Activated B cell treated with CpG ODN at 0.5 μM for 24 hours (primary cell): ENCODE data around the gene MDN1. TPM values are rescaled to one million over a fixed set of nuclear protein-coding genes. Genes with fewer than 3 reads are reported as not detected.
"Not testable (repeated sequence)": the region's sequence is repeated elsewhere in the genome, so short reads cannot be mapped to it uniquely, and the experiment has no call there.

Experiments used
- ATAC-seq: fragments of 200-7000 bp; cut with Tn5 transposase; one replicate; pipeline ENCODE4 v1.10.0; 2021; ENCODE audit warnings: low read depth, mild to moderate bottlenecking, moderate library complexity
- CTCF ChIA-PET: fragments of 350-600 bp; sonication (Branson Sonifier 250); formaldehyde crosslinking; loops from one replicate; lab custom pipeline; 2021; ENCODE audit warnings: antibody characterized with exemption; lab: Charles Lee
- POLR2A ChIA-PET: fragments of 350-600 bp; sonication (Branson Sonifier 250); formaldehyde crosslinking; loops from one replicate; lab custom pipeline; 2021; ENCODE audit warnings: antibody characterized with exemption; lab: Charles Lee
- DNase-seq: peaks from one replicate; pipeline ENCODE4 v3.0.0; 2022
- H3K27ac Mint-ChIP-seq: one replicate; pipeline ENCODE4 v1.8.0; 2020; ENCODE audit warnings: mixed read lengths
- H3K27me3 Mint-ChIP-seq: one replicate; pipeline ENCODE4 v1.8.0; 2021; ENCODE audit warnings: mixed read lengths
- H3K36me3 Mint-ChIP-seq: one replicate; pipeline ENCODE4 v1.8.0; 2021; ENCODE audit warnings: low read depth, mixed read lengths
- H3K4me1 Mint-ChIP-seq: one replicate; pipeline ENCODE4 v1.8.0; 2021; ENCODE audit warnings: mixed read lengths
- H3K4me3 Mint-ChIP-seq: one replicate; pipeline ENCODE4 v1.8.0; 2020; ENCODE audit warnings: mild to moderate bottlenecking, mixed read lengths
- H3K9me3 Mint-ChIP-seq: one replicate; pipeline ENCODE4 v1.8.0; 2020; ENCODE audit warnings: mixed read lengths
- CTCF ChIP-seq: fragments of 200-600 bp; IDR thresholded peaks from one replicate; pipeline ENCODE4 v1.8.0; 2022; ENCODE audit warnings: antibody characterized with exemption, mild to moderate bottlenecking
- intact Hi-C: fragments of 100-400 bp; cut with micrococcal nuclease; formaldehyde crosslinking; loops from one replicate; pipeline ENCODE4 v1.15.1; 2024
- total RNA-seq: library from RNA; stranded (reverse); gene quantifications from 2 replicates; pipeline ENCODE4 v1.2.3, GENCODE V29; 2022

The MDN1 gene
- total RNA-seq, 1 donor from 2014 or later = 65.4 TPM

GRCh38 chr6:89644864-89645263, 174.7 kb downstream of the MDN1 start:
- Mint-ChIP-seq H3K4me3 (no peak overlapping the region), H3K9me3 (no peaks in the 10 kb centered on the region), H3K36me3 (peaks cover 67% of the 10 kb centered on the region), H3K27ac (no peak overlapping the region), H3K4me1 (no peaks in the 10 kb centered on the region), H3K27me3 (no peaks in the 10 kb centered on the region)
- no peak for TF ChIP-seq CTCF
- CTCF ChIA-PET = no interaction called here
- intact Hi-C loops = no loop called here
- DNase-seq (no peak), ATAC-seq (no peak)
- POLR2A ChIA-PET = no interaction called here

GRCh38 chr6:89643406-89643805, 176.2 kb downstream of the MDN1 start:
- Mint-ChIP-seq H3K27ac (no peak overlapping the region), H3K27me3 (no peaks in the 10 kb centered on the region), H3K36me3 (peaks cover 69% of the 10 kb centered on the region), H3K4me1 (peaks cover 10% of the 10 kb centered on the region), H3K4me3 (no peak overlapping the region), H3K9me3 (no peaks in the 10 kb centered on the region)
- intact Hi-C loops = no loop called here
- TF ChIP-seq CTCF = no peak
- ChIA-PET POLR2A (no interaction called here), CTCF (interaction anchor here (1.8 kb wide), 1 partner anchor 272 kb away, joined by 4 read pairs; no protein-coding TSS in a partner anchor)
- DNase-seq (no peak), ATAC-seq (no peak)

GRCh38 chr6:89642956-89643355, 176.6 kb downstream of the MDN1 start:
- intact Hi-C loops = no loop called here
- DNase-seq (no peak), ATAC-seq (no peak)
- Mint-ChIP-seq H3K27me3 (no peaks in the 10 kb centered on the region), H3K36me3 (peaks cover 69% of the 10 kb centered on the region), H3K4me1 (peaks cover 15% of the 10 kb centered on the region), H3K4me3 (no peak overlapping the region), H3K9me3 (no peaks in the 10 kb centered on the region), H3K27ac (no peak overlapping the region)
- ChIA-PET POLR2A (no interaction called here), CTCF (interaction anchor here (1.8 kb wide), 1 partner anchor 271 kb away, joined by 4 read pairs; no protein-coding TSS in a partner anchor)
- TF ChIP-seq CTCF = no peak

DNA sequence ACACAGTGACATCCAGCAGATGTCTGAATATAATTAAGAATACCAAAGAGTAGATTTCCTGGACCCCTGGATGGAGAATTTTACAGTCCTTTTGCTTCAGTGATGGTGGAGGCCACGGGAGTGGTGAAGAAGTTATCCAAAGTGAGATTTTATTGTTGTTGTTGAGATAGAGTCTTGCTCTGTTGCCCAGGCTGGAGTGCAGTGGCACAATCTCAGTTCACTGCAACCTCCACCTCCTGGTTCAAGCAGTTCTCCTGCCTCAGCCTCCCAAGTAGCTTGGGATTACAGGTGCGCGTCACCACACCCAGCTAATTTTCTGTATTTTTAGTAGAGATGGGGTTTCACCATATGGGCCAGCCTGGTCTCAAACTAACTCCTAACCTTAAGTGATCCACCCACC, 178.0 kb downstream of the MDN1 start:
- H3K9me3 Mint-ChIP-seq, H3K27ac Mint-ChIP-seq, DNase-seq, POLR2A ChIA-PET, H3K27me3 Mint-ChIP-seq, intact Hi-C loops, H3K4me3 Mint-ChIP-seq, ATAC-seq: not testable (repeated sequence)
- Mint-ChIP-seq H3K36me3 (peaks cover 60% of the 10 kb centered on the region), H3K4me1 (peaks cover 20% of the 10 kb centered on the region)
- CTCF ChIA-PET = interaction anchor here (1.8 kb wide), 1 partner anchor 270 kb away, joined by 4 read pairs; no protein-coding TSS in a partner anchor

DNA sequence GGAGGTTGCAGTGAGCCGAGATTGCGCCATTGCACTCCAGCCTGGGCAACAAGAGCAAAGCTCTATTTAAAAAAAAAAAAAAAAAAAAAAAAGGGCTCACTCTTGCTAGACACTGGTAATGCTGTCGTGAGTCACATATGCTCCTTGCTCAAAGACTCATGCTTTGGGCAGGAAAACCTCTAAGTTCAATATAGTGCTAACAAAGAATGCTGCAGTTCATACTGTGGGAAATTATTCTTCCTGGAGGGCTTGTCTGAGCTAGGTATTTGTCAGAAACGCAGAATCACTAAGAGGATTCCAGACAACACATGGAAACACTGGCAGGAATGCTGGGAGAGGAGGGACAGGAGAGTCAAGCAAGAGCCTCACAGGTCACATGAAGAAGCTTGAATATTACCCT, 178.8 kb downstream of the MDN1 start:
- H3K36me3 Mint-ChIP-seq = peaks cover 60% of the 10 kb centered on the region
- no peaks in the 10 kb centered on the region for H3K27me3 Mint-ChIP-seq
- POLR2A ChIA-PET = interaction anchor here (0.6 kb wide), 1 partner anchor 256 kb away, joined by 7 read pairs; no protein-coding TSS in a partner anchor
- H3K27ac Mint-ChIP-seq = no peak overlapping the region
- CTCF ChIA-PET = no interaction called here
- H3K9me3 Mint-ChIP-seq = no peaks in the 10 kb centered on the region
- no peak for DNase-seq
- peaks cover 24% of the 10 kb centered on the region for H3K4me1 Mint-ChIP-seq
- no peak for ATAC-seq
- TF ChIP-seq CTCF = no peak
- H3K4me3 Mint-ChIP-seq = no peak overlapping the region
- intact Hi-C loops = no loop called here
